OCI-LY7 (cell line): Measurements from ENCODE around the gene IL26. TPM values are rescaled to one million over a fixed set of nuclear protein-coding genes. Genes with fewer than 3 reads are reported as not detected.
A peak's percentile ranks its signal among the peaks of the same experiment; 100 is the strongest.

Experiments used
- BruUV-seq: library from RNA; stranded (reverse); fragments of 400-500 nt; replicated peaks from 2 replicates; lab custom pipeline; 2021; lab: Mats Ljungman, UMichigan
- CTCF ChIA-PET: fragments of 300-600 bp; sonication (Branson Sonifier 250); formaldehyde crosslinking; loops from one replicate; lab custom pipeline; 2022; ENCODE audit warnings: antibody characterized with exemption; ENCODE audit not compliant: unreplicated experiment; lab: Charles Lee
- POLR2A ChIA-PET: fragments of 300-600 bp; sonication (Branson Sonifier 250); formaldehyde crosslinking; loops from one replicate; lab custom pipeline; 2022; ENCODE audit warnings: antibody characterized with exemption; lab: Charles Lee
- DNase-seq: peaks from one replicate; pipeline ENCODE4 v3.0.0-alpha.2; 2015; ENCODE audit warnings: low spot score
- H2AFZ ChIP-seq: fragments of 200-600 bp; sonication (generic), shearing (Covaris generic); 2 replicates; pipeline ENCODE4 v1.6.1; 2014; ENCODE audit warnings: mild to moderate bottlenecking, antibody characterized with exemption, low read length, moderate library complexity
- H3K27ac ChIP-seq: fragments of 200-600 bp; sonication (generic); 2 replicates; pipeline ENCODE4 v1.5.1; 2014; ENCODE audit warnings: mixed run types, low read depth, mild to moderate bottlenecking, moderate library complexity, low read length, inconsistent platforms; ENCODE audit not compliant: poor library complexity, severe bottlenecking
- H3K36me3 ChIP-seq: fragments of 200-600 bp; sonication (generic); 2 replicates; pipeline ENCODE4 v1.6.1; 2014; ENCODE audit warnings: mild to moderate bottlenecking, antibody characterized with exemption, low read length, moderate library complexity, mixed read lengths; ENCODE audit not compliant: insufficient read depth
- H3K4me1 ChIP-seq: fragments of 200-600 bp; sonication (generic); 2 replicates; pipeline ENCODE4 v1.5.1; 2014; ENCODE audit warnings: mild to moderate bottlenecking, low read length; ENCODE audit not compliant: insufficient read depth, poor library complexity, severe bottlenecking
- H3K4me2 ChIP-seq: fragments of 200-600 bp; sonication (generic); 2 replicates; pipeline ENCODE4 v1.6.1; 2014; ENCODE audit warnings: mild to moderate bottlenecking, low read length
- H3K4me3 ChIP-seq: fragments of 200-600 bp; sonication (generic); 2 replicates; pipeline ENCODE4 v1.5.1; 2014; ENCODE audit warnings: mild to moderate bottlenecking, low read depth, low read length; ENCODE audit not compliant: poor library complexity, severe bottlenecking
- H3K79me2 ChIP-seq: fragments of 200-600 bp; sonication (generic); 2 replicates; pipeline ENCODE4 v1.6.1; 2016; ENCODE audit warnings: low read depth, mild to moderate bottlenecking, low read length, moderate library complexity, mixed read lengths; ENCODE audit not compliant: insufficient read depth
- H3K9me2 ChIP-seq: fragments of 200-600 bp; sonication (generic); 2 replicates; pipeline ENCODE4 v1.6.1; 2016; ENCODE audit warnings: mild to moderate bottlenecking, low read length, mixed read lengths; ENCODE audit not compliant: insufficient read depth
- H3K9me3 ChIP-seq: fragments of 200-600 bp; sonication (generic); 2 replicates; pipeline ENCODE4 v1.6.1; 2014; ENCODE audit warnings: mild to moderate bottlenecking, mixed run types, low read length, mixed read lengths
- H4K20me1 ChIP-seq: fragments of 200-600 bp; sonication (generic); 2 replicates; pipeline ENCODE4 v1.6.1; 2014; ENCODE audit warnings: mild to moderate bottlenecking, antibody characterized with exemption, low read length, moderate library complexity, mixed read lengths; ENCODE audit not compliant: insufficient read depth
- CTCF ChIP-seq: fragments of 200-600 bp; sonication (generic); conservative IDR thresholded peaks from 2 replicates; pipeline ENCODE4 v1.5.1; 2014; ENCODE audit warnings: mild to moderate bottlenecking, antibody characterized with exemption, low read length, moderate library complexity, mixed read lengths
- EZH2phosphoT487 ChIP-seq: fragments of 200-600 bp; sonication (generic); IDR thresholded peaks from 2 replicates; pipeline ENCODE4 v1.6.1; 2018; ENCODE audit warnings: low read depth, borderline replicate concordance, mild to moderate bottlenecking, mixed run types, antibody characterized with exemption, low read length, moderate library complexity, mixed read lengths
- intact Hi-C: fragments of 100-400 bp; cut with micrococcal nuclease; formaldehyde crosslinking; loops from one replicate; pipeline ENCODE4 v1.10.0; 2022; ENCODE audit not compliant: unreplicated experiment
- total RNA-seq, 2 experiments: library from RNA; depleted of rRNA in 1 of 2; stranded (reverse); fragments of >200 nt in 1 of 2; shearing (Covaris generic) in 1 of 2; gene quantifications; 2 replicates each; pipeline ENCODE4 v1.2.3, GENCODE V29; 2014 to 2022

Gene IL26
- total RNA-seq, 2 experiments from 2014 or later, result not detected

GRCh38 chr12:68159681-68160304 is 65.8 kb downstream of the IL26 start, which contains the start of gene IFNG:
Gene IFNG (minus strand): TSS chr12:68159740. CDS start chr12:68159615, 125 bp downstream.
- intact Hi-C loops, result no loop called here
- Histone ChIP-seq H3K27ac (no peak within 1 kb of the TSS), H4K20me1 (no peaks in the 10 kb centered on the region), H3K4me2 (no peak within 1 kb of the TSS), H2AFZ (no peak within 1 kb of the TSS), H3K36me3 (no peaks in the 10 kb centered on the region), H3K4me3 (no peak within 1 kb of the TSS), H3K9me3 (no peaks in the 10 kb centered on the region), H3K9me2 (no peaks in the 10 kb centered on the region), H3K79me2 (no peaks in the 10 kb centered on the region), H3K4me1 (peaks cover 35% of the 10 kb centered on the region)
- no peak for TF ChIP-seq CTCF
- TF ChIP-seq EZH2phosphoT487, result no peak
- DNase-seq, result no peak
- POLR2A ChIA-PET, result no interaction called here
- CTCF ChIA-PET, result no interaction called here
- BruUV-seq, result no TSS peak

- no peak overlapping the region for H3K27ac ChIP-seq
- ChIA-PET POLR2A (interaction anchor here (0.7 to 1.5 kb wide), 3 partner anchors 11 to 22 kb away, joined by 3 to 5 read pairs (median 4); no protein-coding TSS in a partner anchor), CTCF (interaction anchor here (0.6 kb wide), 1 partner anchor 14 kb away, joined by 3 read pairs; no protein-coding TSS in a partner anchor)
- H3K4me3 ChIP-seq, result no peak overlapping the region
- peaks cover 26% of the 10 kb centered on the region for H3K4me1 ChIP-seq
- H3K9me2 ChIP-seq, result no peaks in the 10 kb centered on the region
- peak; percentile 54 for DNase-seq
- H3K4me2 ChIP-seq, result no peak overlapping the region
- no peak overlapping the region for H2AFZ ChIP-seq
- no peaks in the 10 kb centered on the region for H3K36me3 ChIP-seq
- H3K9me3 ChIP-seq, result no peaks in the 10 kb centered on the region
- H4K20me1 ChIP-seq, result no peaks in the 10 kb centered on the region
- TF ChIP-seq EZH2phosphoT487 (no peak), CTCF (peak; percentile 90)
- no peaks in the 10 kb centered on the region for H3K79me2 ChIP-seq
- intact Hi-C loops, result no loop called here
- no TSS peak for BruUV-seq
Observed at GRCh38 chr12:68158432-68158831, 67.2 kb downstream of the IL26 start.

DNA sequence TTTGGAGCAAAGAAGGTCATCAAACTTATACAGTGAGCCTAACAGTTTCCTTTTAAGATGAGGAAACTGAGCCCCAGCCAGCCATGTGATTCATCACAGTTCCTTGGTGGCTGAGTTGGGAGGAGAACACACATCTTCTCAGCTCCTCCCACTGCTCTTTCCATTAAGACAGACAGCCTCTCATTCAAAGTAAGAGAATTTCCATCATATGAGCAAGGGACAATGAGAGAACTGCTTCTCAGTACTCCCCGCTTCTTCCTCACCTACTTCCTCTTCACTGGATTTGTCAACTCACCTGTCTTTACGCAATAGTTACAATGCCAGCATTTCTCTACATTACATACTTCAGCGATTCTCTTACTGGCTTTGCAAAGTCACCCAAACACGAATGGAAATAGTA is 68.2 kb downstream of the IL26 start:
- BruUV-seq, result no TSS peak
- DNase-seq, result no peak
- Histone ChIP-seq H3K9me3 (no peaks in the 10 kb centered on the region), H3K27ac (no peak overlapping the region), H2AFZ (no peak overlapping the region), H4K20me1 (no peaks in the 10 kb centered on the region), H3K4me2 (no peak overlapping the region), H3K79me2 (no peaks in the 10 kb centered on the region), H3K9me2 (no peaks in the 10 kb centered on the region), H3K4me1 (peaks cover 15% of the 10 kb centered on the region), H3K4me3 (no peak overlapping the region), H3K36me3 (no peaks in the 10 kb centered on the region)
- intact Hi-C loops, result no loop called here
- CTCF ChIA-PET, result no interaction called here
- POLR2A ChIA-PET, result interaction anchor here (0.5 to 0.8 kb wide), 3 partner anchors 19 to 1125 kb away, joined by 3 to 4 read pairs (median 3); no protein-coding TSS in a partner anchor
- TF ChIP-seq CTCF (no peak), EZH2phosphoT487 (no peak)
